MCF 10A (cell line): ENCODE measurements around the gene PRDM9. TPM values are rescaled to one million over a fixed set of nuclear protein-coding genes. Genes with fewer than 3 reads are reported as not detected.
"Not testable (repeated sequence)": the region's sequence is repeated elsewhere in the genome, so short reads cannot be mapped to it uniquely, and the experiment has no call there.

Experiments
- BruUV-seq: library from RNA; stranded (reverse); fragments of 400-500 nt; replicated peaks from 2 replicates; lab custom pipeline; 2021; lab: Mats Ljungman, UMichigan
- CTCF ChIA-PET: fragments of 300-600 bp; sonication (Branson Sonifier 250); formaldehyde crosslinking; extraction: SDS; loops from one replicate; lab custom pipeline; 2021; ENCODE audit warnings: antibody characterized with exemption, inconsistent platforms; lab: Yijun Ruan, JAX
- POLR2A ChIA-PET: fragments of 300-600, 350-650 bp; sonication (Branson Sonifier 250); formaldehyde crosslinking; extraction: SDS; loops from one replicate; lab custom pipeline; 2020; ENCODE audit warnings: antibody characterized with exemption, inconsistent platforms; lab: Yijun Ruan, JAX
- DNase-seq: peaks from one replicate; pipeline ENCODE4 v3.0.0-alpha.2; 2018; ENCODE audit not compliant: unreplicated experiment
- H3K27ac Mint-ChIP-seq: one replicate; pipeline ENCODE4 v1.8.0; 2022; ENCODE audit warnings: mild to moderate bottlenecking, low read depth, mixed read lengths; ENCODE audit not compliant: unreplicated experiment
- H3K27me3 Mint-ChIP-seq: one replicate; pipeline ENCODE4 v1.8.0; 2022; ENCODE audit warnings: mixed read lengths; ENCODE audit not compliant: insufficient read depth, unreplicated experiment
- H3K36me3 Mint-ChIP-seq: one replicate; pipeline ENCODE4 v1.8.0; 2022; ENCODE audit warnings: mild to moderate bottlenecking, moderate library complexity, mixed read lengths; ENCODE audit not compliant: insufficient read depth, unreplicated experiment
- H3K4me1 Mint-ChIP-seq: one replicate; pipeline ENCODE4 v1.8.0; 2022; ENCODE audit warnings: mixed read lengths; ENCODE audit not compliant: insufficient read depth, unreplicated experiment
- H3K4me3 Mint-ChIP-seq: one replicate; pipeline ENCODE4 v1.8.0; 2022; ENCODE audit warnings: mild to moderate bottlenecking, moderate library complexity, mixed read lengths; ENCODE audit not compliant: unreplicated experiment
- H3K9me3 Mint-ChIP-seq: one replicate; pipeline ENCODE4 v1.8.0; 2022; ENCODE audit warnings: mixed read lengths; ENCODE audit not compliant: unreplicated experiment
- CTCF ChIP-seq: fragments of 200-600 bp; IDR thresholded peaks from one replicate; pipeline ENCODE4 v1.8.0; 2022; ENCODE audit warnings: antibody characterized with exemption, mild to moderate bottlenecking; ENCODE audit not compliant: unreplicated experiment
- intact Hi-C: fragments of 100-400 bp; cut with micrococcal nuclease; formaldehyde crosslinking; loops from 2 replicates; pipeline ENCODE4 v1.14.1; 2022
- total RNA-seq: library from RNA; stranded (reverse); gene quantifications from 2 replicates; pipeline ENCODE4 v1.2.3, GENCODE V29; 2022

Gene PRDM9
- total RNA-seq, 1 experiment from 2014 or later: not detected

- Mint-ChIP-seq H3K27me3 (no peaks in the 10 kb centered on the region), H3K4me3 (no peak overlapping the region), H3K4me1 (no peaks in the 10 kb centered on the region), H3K9me3 (no peaks in the 10 kb centered on the region), H3K36me3 (no peaks in the 10 kb centered on the region), H3K27ac (no peak overlapping the region)
- TF ChIP-seq CTCF: no peak
- no peak for DNase-seq
- BruUV-seq: no TSS peak
- ChIA-PET POLR2A (interaction anchor here (0.9 kb wide), 1 partner anchor 25 kb away, joined by 3 read pairs; no protein-coding TSS in a partner anchor), CTCF (interaction anchor here (0.7 kb wide), 1 partner anchor 17 kb away, joined by 3 read pairs; no protein-coding TSS in a partner anchor)
- intact Hi-C loops: no loop called here
Measured at GRCh38 chr5:23490993-23491392, 16.4 kb upstream of the PRDM9 start.

GRCh38 chr5:23494558-23494957 is 12.9 kb upstream of the PRDM9 start:
- ChIA-PET CTCF (interaction anchor here (0.6 kb wide), 1 partner anchor 934 kb away, joined by 3 read pairs; no protein-coding TSS in a partner anchor), POLR2A (no interaction called here)
- no peaks in the 10 kb centered on the region for H3K9me3 Mint-ChIP-seq

GRCh38 chr5:23496576-23496975 is 10.8 kb upstream of the PRDM9 start:
- intact Hi-C loops: no loop called here
- Mint-ChIP-seq H3K9me3 (no peaks in the 10 kb centered on the region), H3K4me1 (no peaks in the 10 kb centered on the region), H3K27ac (no peak overlapping the region), H3K36me3 (no peaks in the 10 kb centered on the region), H3K4me3 (no peak overlapping the region), H3K27me3 (no peaks in the 10 kb centered on the region)
- no peak for TF ChIP-seq CTCF
- POLR2A ChIA-PET: no interaction called here
- CTCF ChIA-PET: no interaction called here
- no peak for DNase-seq
- no TSS peak for BruUV-seq

More at GRCh38 chr5:23494558-23494957, 12.9 kb upstream of the PRDM9 start:
- BruUV-seq: no TSS peak
- H3K36me3 Mint-ChIP-seq: no peaks in the 10 kb centered on the region
- intact Hi-C loops: no loop called here
- DNase-seq: no peak
- TF ChIP-seq CTCF: no peak
- no peak overlapping the region for H3K27ac Mint-ChIP-seq
- no peak overlapping the region for H3K4me3 Mint-ChIP-seq
- no peaks in the 10 kb centered on the region for H3K4me1 Mint-ChIP-seq
- no peaks in the 10 kb centered on the region for H3K27me3 Mint-ChIP-seq

GRCh38 chr5:23506329-23507236 is 826 bp upstream of the PRDM9 start:
- ChIA-PET CTCF (interaction anchor here (0.6 to 1.4 kb wide), 8 partner anchors 8 to 1685 kb away, joined by 3 read pairs; no protein-coding TSS in a partner anchor), POLR2A (interaction anchor here (0.7 to 0.8 kb wide), 2 partner anchors 18 to 87 kb away, joined by 3 read pairs; no protein-coding TSS in a partner anchor)
- no peaks in the 10 kb centered on the region for H3K36me3 Mint-ChIP-seq
- H3K9me3 Mint-ChIP-seq: no peaks in the 10 kb centered on the region
- H3K27ac Mint-ChIP-seq: peak overlapping the region; percentile 88
- TSS peak; percentile 28 for BruUV-seq
- DNase-seq: peak; percentile 62
- H3K4me3 Mint-ChIP-seq: peak overlapping the region; percentile 88
- H3K27me3 Mint-ChIP-seq: no peaks in the 10 kb centered on the region
- intact Hi-C loops: loop anchor here (1.0 kb wide), 2 partner anchors 154 to 297 kb away; no protein-coding TSS in a partner anchor
- peak; percentile 25 for TF ChIP-seq CTCF
- no peaks in the 10 kb centered on the region for H3K4me1 Mint-ChIP-seq

- DNase-seq, H3K27ac Mint-ChIP-seq, H3K27me3 Mint-ChIP-seq, H3K4me1 Mint-ChIP-seq, H3K4me3 Mint-ChIP-seq, H3K9me3 Mint-ChIP-seq, H3K36me3 Mint-ChIP-seq, POLR2A ChIA-PET, CTCF ChIA-PET, BruUV-seq, intact Hi-C loops: not testable (repeated sequence)
Measured at GRCh38 chr5:23510434-23510833, 3.0 kb downstream of the PRDM9 start.
